Rectal smooth muscle tissue (tissue), 1 donor: ENCODE measurements around the gene SPDYE6.
"Not testable (repeated sequence)": the region's sequence is repeated elsewhere in the genome, so short reads cannot be mapped to it uniquely, and the experiment has no call there.

Experiments
- H3K27ac ChIP-seq: one replicate; pipeline ENCODE4 v1.7.0; 2013; ENCODE audit warnings: low read depth, low read length, inconsistent platforms
- H3K27me3 ChIP-seq: one replicate; pipeline ENCODE4 v1.7.0; 2013; ENCODE audit warnings: low read length; ENCODE audit not compliant: control insufficient read depth, insufficient read depth
- H3K36me3 ChIP-seq: one replicate; pipeline ENCODE4 v1.7.0; 2013; ENCODE audit warnings: low read length; ENCODE audit not compliant: control insufficient read depth, insufficient read depth
- H3K4me1 ChIP-seq: one replicate; pipeline ENCODE4 v1.7.0; 2013; ENCODE audit warnings: low read length; ENCODE audit not compliant: control insufficient read depth, insufficient read depth
- H3K4me3 ChIP-seq: one replicate; pipeline ENCODE4 v1.7.0; 2013; ENCODE audit warnings: low read length
- H3K9ac ChIP-seq: one replicate; pipeline ENCODE4 v1.7.0; 2013; ENCODE audit warnings: low read length

The SPDYE6 gene

DNA sequence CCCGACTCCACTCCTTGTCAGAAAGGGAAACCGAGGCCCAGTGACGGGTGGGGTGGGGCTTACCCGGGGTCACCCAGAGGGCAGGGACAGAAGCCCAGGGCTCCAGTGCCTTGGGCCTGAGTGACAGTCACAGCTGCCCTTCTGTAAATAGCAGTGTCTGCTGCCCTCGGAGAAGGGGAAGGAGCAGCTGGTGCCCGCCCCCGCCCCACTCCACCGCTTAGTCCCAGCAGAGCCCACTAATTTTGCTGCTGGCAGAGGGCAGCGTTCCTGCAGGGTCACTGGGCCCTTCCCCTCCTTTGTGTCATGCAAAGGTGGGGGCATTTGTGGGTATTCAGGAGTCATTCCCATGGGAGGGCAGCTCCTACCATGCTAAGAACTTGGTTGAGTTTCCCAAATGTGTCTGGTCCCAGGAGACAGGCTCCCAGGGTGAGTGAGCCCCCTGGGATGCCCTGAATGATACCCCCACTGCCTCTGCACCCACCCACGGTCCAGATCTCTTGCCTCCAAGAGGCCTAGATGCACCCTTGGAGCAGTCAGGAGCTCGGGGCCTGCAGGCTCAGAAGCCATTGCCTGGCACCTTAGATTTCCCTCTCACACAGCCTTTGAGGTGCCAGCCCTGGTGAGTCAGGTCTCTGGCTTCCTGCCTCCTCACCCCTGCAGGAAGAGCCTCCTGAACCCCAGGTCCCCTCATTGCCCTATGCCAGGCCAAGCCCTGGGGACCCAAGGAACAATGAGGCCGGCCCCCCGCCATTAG, 52.4 kb downstream of the SPDYE6 start:
- no peak overlapping the region for H3K4me3 ChIP-seq
- no peaks in the 10 kb centered on the region for H3K27me3 ChIP-seq
- H3K27ac ChIP-seq, result no peak overlapping the region
- H3K36me3 ChIP-seq, result no peaks in the 10 kb centered on the region
- H3K9ac ChIP-seq, result no peak overlapping the region
- H3K4me1 ChIP-seq, result no peaks in the 10 kb centered on the region

DNA sequence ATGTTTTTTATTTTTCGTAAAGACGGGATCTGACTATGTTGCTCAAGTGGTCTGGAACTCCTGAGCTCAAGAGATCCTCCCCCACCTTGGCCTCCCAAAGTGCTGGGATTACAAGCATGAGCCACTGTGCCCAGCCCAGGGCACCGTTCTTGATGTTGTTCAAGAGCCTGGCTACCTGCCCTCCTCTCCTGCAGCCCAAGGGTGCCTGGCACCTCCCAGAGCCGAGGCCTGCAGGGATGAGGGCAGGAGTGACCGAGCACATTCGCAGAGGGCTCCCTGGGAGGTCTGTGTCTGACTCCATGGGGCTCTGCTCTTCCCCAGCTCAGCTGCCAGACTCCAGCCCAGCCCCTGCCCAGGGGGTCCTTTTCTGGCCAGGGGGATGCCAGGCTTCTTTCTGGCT, 54.2 kb downstream of the SPDYE6 start:
- no peaks in the 10 kb centered on the region for H3K4me1 ChIP-seq
- no peak overlapping the region for H3K4me3 ChIP-seq
- no peak overlapping the region for H3K27ac ChIP-seq
- no peaks in the 10 kb centered on the region for H3K36me3 ChIP-seq
- no peak overlapping the region for H3K9ac ChIP-seq
- H3K27me3 ChIP-seq, result no peaks in the 10 kb centered on the region

DNA sequence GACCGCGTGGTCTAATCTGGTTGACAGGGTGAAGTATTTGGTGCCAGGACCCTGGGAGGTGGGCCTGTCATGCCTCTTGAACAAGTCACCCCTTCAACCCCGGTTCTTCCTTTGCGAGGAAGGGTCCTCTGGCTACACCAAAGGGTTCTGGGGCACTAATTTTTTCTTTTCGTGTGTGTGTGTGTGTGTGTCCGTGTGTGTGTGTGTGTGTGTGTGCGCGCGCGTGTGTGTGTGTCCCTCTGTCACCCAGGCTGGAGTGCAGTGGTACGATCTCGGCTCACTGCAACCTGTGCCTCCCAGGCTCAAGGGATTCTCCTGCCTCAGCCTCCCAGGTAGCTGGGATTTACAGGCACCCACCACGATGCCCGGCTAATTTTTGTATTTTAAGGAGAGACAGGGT, 54.9 kb downstream of the SPDYE6 start:
- H3K9ac ChIP-seq, H3K36me3 ChIP-seq, H3K27me3 ChIP-seq, H3K27ac ChIP-seq, H3K4me3 ChIP-seq, H3K4me1 ChIP-seq: not testable (repeated sequence)

DNA sequence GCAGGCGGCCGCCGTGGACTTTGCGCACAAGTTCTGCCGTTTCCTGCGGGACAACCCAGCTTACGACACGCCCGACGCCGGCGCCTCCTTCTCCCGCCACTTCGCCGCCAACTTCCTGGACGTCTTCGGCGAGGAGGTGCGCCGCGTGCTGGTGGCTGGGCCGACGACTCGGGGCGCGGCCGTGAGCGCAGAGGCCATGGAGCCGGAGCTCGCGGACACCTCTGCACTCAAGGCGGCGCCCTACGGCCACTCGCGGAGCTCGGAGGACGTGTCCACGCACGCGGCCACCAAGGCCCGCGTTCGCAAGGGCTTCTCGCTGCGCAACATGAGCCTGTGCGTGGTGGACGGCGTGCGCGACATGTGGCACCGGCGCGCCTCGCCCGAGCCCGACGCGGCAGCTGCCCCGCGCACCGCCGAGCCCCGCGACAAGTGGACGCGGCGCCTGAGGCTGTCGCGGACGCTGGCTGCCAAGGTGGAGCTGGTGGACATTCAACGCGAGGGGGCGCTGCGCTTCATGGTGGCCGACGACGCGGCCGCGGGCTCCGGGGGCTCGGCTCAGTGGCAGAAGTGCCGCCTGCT, 55.5 kb downstream of the SPDYE6 start:
- Histone ChIP-seq H3K4me1 (no peaks in the 10 kb centered on the region), H3K9ac (no peak overlapping the region)

DNA sequence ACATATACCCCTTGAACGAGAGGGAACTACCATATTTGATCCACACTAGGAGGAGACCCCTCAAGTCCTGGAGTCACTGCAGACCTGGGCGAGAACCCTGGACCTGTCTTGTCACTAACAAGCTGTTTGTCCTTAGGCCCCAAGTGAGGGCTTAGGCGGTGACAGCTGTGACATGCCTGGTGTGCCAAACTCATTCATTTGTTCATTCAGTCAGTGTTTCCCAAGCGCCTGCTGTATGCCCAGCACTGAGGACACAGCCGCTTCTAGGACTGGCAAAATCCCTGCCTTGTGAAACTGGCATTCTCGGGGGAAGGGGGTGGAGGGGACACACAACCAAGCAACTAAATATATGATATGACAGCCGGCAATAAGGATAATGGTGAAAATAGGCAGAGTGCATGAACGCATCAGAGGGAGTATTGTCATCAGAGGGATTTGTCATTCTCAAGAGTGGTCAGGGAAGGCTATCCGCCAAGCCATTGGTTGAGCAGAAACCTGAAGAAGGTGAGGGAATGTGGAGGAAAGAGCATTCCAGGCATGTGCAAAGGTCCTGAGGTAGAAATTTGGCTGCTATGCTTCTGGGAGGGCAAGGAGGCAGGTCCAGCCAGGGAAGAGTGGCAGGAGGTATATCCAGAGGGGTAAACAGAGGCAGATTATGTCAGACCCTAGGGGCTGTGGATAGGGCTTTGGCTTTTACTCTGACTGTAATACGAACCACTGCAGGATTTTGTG, 58.6 kb downstream of the SPDYE6 start:
- H3K27me3 ChIP-seq, result no peaks in the 10 kb centered on the region
- no peaks in the 10 kb centered on the region for H3K4me1 ChIP-seq
- no peak overlapping the region for H3K4me3 ChIP-seq
- H3K36me3 ChIP-seq, result no peaks in the 10 kb centered on the region
- H3K27ac ChIP-seq, result no peak overlapping the region
- H3K9ac ChIP-seq, result no peak overlapping the region

More for the DNA sequence above, 55.5 kb downstream of the SPDYE6 start:
- Histone ChIP-seq H3K27me3 (no peaks in the 10 kb centered on the region), H3K36me3 (no peaks in the 10 kb centered on the region), H3K4me3 (no peak overlapping the region), H3K27ac (no peak overlapping the region)

DNA sequence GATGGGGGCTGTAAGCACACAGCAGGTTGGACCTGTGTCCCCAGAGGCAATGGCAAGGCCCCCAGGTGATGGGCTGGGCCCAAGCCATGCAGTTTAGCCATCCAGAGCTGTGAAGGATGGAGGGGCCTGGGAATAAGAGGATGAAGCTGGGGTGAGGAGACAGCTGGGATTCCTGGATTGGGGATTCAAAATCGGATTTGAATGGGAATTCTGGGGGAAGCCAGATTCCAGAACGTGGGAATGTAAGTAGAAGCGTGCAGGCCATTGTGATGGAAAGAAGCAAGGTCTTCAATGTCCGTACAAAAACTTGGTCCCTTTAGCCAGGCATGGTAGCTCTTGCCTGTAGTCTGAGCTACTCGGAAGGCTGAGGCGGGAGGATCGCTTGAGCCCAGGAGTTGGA, 59.7 kb downstream of the SPDYE6 start:
- H3K4me1 ChIP-seq, result no peaks in the 10 kb centered on the region

DNA sequence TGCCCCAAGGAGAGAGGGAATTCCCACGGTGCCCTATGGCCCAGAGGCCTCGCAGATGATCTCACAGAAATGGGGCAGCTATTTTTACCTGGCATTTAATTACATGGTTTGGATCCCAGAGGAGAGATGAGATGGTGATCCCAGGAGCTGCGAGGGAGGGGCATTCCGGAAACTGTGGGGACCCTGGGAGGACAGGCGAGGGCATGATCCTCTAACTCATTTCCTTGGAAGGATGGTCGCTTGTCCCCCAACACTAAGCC, 60.1 kb downstream of the SPDYE6 start:
- no peak overlapping the region for H3K27ac ChIP-seq
- no peaks in the 10 kb centered on the region for H3K4me1 ChIP-seq
- H3K27me3 ChIP-seq, result no peaks in the 10 kb centered on the region
- H3K36me3 ChIP-seq, result no peaks in the 10 kb centered on the region
- no peak overlapping the region for H3K9ac ChIP-seq
- H3K4me3 ChIP-seq, result no peak overlapping the region

More for the DNA sequence above, 59.7 kb downstream of the SPDYE6 start:
- no peaks in the 10 kb centered on the region for H3K27me3 ChIP-seq
- H3K27ac ChIP-seq, result no peak overlapping the region
- H3K36me3 ChIP-seq, result no peaks in the 10 kb centered on the region
- H3K9ac ChIP-seq, result no peak overlapping the region
- no peak overlapping the region for H3K4me3 ChIP-seq
